Naive B cell (primary cell): ENCODE measurements around the gene SKIC2. TPM values are rescaled to one million over a fixed set of nuclear protein-coding genes. Genes with fewer than 3 reads are reported as not detected.
A peak's percentile ranks its signal among the peaks of the same experiment; 100 is the strongest.
"Not testable (repeated sequence)": the region's sequence is repeated elsewhere in the genome, so short reads cannot be mapped to it uniquely, and the experiment has no call there.

Experiments used
- ATAC-seq, 2 donors: fragments of 150-1000 bp; cut with Tn5 transposase; 2 replicates each; pipeline ENCODE4 v1.10.0; 2021; ENCODE audit warnings: low read depth in 2 of 2, mild to moderate bottlenecking in 2 of 2, moderate library complexity in 2 of 2
- DNase-seq: peaks from one replicate; pipeline ENCODE4 v3.0.0; 2022
- H3K27ac Mint-ChIP-seq, 6 donors: one replicate each; pipeline ENCODE4 v1.8.0; 2020 to 2022; ENCODE audit warnings: mild to moderate bottlenecking in 6 of 6, mixed read lengths in 6 of 6, moderate library complexity in 5 of 6, inconsistent platforms in 2 of 6
- H3K27me3 Mint-ChIP-seq, 3 donors: one replicate each; pipeline ENCODE4 v1.8.0; 2021 to 2022; ENCODE audit warnings: mixed read lengths in 3 of 3, mild to moderate bottlenecking in 1 of 3
- H3K36me3 Mint-ChIP-seq, 2 donors: one replicate each; pipeline ENCODE4 v1.8.0; 2020 to 2022; ENCODE audit warnings: mixed read lengths in 2 of 2, inconsistent platforms in 1 of 2, mild to moderate bottlenecking in 1 of 2
- H3K4me1 Mint-ChIP-seq, 3 donors: one replicate each; pipeline ENCODE4 v1.8.0; 2020 to 2022; ENCODE audit warnings: mixed read lengths in 3 of 3, inconsistent platforms in 1 of 3, mild to moderate bottlenecking in 1 of 3, moderate library complexity in 1 of 3
- H3K4me3 Mint-ChIP-seq, 8 donors: one replicate each; pipeline ENCODE4 v1.8.0; 2020 to 2022; ENCODE audit warnings: mild to moderate bottlenecking in 8 of 8, mixed read lengths in 8 of 8, moderate library complexity in 8 of 8, inconsistent platforms in 2 of 8
- H3K9me3 Mint-ChIP-seq, 7 donors: one replicate each; pipeline ENCODE4 v1.8.0; 2020 to 2022; ENCODE audit warnings: mixed read lengths in 7 of 7, mild to moderate bottlenecking in 5 of 7, inconsistent platforms in 2 of 7, moderate library complexity in 1 of 7
- polyA plus RNA-seq, 6 donors: library from polyadenylated mRNA; unstranded; fragments of 300-500 nt; fragmentation: Illumina TruSeq; gene quantifications; one replicate each; pipeline ENCODE4 v1.2.3, GENCODE V29; 2021; ENCODE audit warnings: low read depth in 6 of 6

The SKIC2 gene
- polyA plus RNA-seq, 6 donors from 2014 or later: 10.7 to 21.0 (median 18.1) TPM

GRCh38 chr6:31977816-31978431 is 18.9 kb downstream of the SKIC2 start:
- DNase-seq (no peak), ATAC-seq (no peak)
- Mint-ChIP-seq H3K4me1 (peaks cover 10 to 12% (median 12%) of the 10 kb centered on the region in 3 donors), H3K27ac (peak overlapping the region in 1 of 6 donors; percentile 26), H3K4me3 (peak overlapping the region in 1 of 8 donors; percentile 33), H3K36me3 (peaks cover 0 to 7% of the 10 kb centered on the region in 2 donors), H3K9me3 (no peaks in the 10 kb centered on the region), H3K27me3 (no peaks in the 10 kb centered on the region)

DNA sequence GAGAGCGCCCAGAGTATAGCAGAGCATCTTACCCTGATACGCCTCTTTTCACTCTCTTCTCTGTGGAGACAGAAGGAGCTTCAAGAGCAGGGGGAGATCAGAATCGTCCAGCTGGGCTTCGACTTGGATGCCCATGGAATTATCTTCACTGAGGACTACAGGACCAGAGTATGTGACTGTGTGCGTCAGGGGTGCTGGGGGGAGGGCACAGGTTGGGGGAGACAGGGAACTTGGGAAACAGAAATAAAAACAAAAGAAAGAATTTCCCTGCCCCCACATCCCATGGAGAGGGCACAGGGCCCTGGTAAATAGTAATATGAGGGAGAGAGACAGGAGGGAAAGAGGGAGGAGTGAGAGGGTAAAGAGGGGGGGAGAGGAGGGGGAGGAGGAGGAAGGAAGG is 19.9 kb downstream of the SKIC2 start:
- peaks cover 0 to 7% of the 10 kb centered on the region in 2 donors for H3K36me3 Mint-ChIP-seq
- ATAC-seq (no peak), DNase-seq (no peak)
- H3K4me3 Mint-ChIP-seq: no peak overlapping the region
- H3K27me3 Mint-ChIP-seq: no peaks in the 10 kb centered on the region
- no peaks in the 10 kb centered on the region for H3K9me3 Mint-ChIP-seq
- peak overlapping the region in 1 of 6 donors; percentile 92 for H3K27ac Mint-ChIP-seq
- peaks cover 4 to 7% (median 5%) of the 10 kb centered on the region in 3 donors for H3K4me1 Mint-ChIP-seq

DNA sequence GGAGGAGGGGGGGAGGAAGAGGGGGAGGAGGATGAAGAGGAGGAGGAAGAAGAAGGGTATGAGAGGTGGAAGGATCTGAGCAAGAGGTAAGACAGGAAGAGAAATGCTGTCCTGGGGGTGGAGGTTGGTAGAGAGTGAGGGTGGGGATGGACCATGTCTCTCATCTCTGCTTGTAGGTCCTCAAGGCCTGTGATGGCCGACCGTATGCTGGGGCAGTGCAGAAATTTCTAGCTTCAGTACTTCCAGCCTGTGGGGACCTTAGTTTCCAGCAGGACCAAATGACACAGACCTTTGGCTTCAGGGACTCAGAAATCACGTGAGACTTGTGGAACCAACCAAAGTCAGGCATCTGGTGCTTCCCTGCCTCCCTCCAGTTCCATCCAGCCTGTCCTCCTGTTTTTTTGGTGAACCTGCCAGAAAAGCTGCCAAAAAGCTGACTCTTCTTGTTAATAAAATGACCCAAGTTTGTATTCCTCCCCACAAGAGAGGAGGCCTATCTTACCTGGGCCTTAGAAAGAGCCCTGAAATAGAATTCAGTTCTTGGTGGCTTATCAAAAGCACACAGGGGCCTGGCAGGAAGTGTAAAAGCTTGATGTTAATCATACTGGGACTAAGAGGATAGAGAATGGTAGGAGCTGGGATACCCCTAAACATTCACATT is 20.4 kb downstream of the SKIC2 start:
- no peak overlapping the region for H3K27ac Mint-ChIP-seq
- H3K4me3 Mint-ChIP-seq: peak overlapping the region in 1 of 8 donors; percentile 3
- peaks cover 0 to 7% (median 4%) of the 10 kb centered on the region in 3 donors for H3K4me1 Mint-ChIP-seq
- DNase-seq (no peak), ATAC-seq (no peak)
- no peaks in the 10 kb centered on the region for H3K9me3 Mint-ChIP-seq
- no peaks in the 10 kb centered on the region for H3K27me3 Mint-ChIP-seq
- peaks cover 0 to 7% of the 10 kb centered on the region in 2 donors for H3K36me3 Mint-ChIP-seq

DNA sequence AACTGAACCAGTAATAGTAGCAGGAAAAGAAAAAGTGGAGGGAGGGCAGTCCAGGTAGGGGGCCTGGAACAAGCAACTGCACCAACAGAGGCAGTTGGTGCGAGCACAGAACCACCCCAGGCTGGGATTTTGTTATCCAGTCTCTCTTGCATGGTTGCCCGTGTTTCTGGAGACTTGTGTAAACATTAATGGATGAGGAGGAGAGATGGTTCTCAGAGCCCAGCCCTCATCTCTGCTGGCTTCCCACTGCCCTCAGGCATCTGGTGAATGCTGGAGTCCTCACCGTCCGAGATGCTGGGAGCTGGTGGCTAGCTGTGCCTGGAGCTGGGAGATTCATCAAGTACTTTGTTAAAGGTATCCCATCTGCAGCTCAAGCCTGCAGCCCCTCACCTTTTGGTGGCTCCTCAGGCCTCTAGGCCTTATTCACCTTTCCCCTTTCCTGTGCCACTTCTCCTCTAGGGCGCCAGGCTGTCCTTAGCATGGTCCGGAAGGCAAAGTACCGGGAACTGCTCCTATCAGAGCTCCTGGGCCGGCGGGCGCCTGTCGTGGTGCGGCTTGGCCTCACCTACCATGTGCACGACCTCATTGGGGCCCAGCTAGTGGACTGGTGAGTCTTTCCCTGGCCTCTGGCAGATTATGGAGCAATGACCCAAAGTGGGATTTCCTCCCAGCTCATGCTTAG is 21.4 kb downstream of the SKIC2 start:
- not testable (repeated sequence) for H3K36me3 Mint-ChIP-seq, H3K9me3 Mint-ChIP-seq, ATAC-seq, DNase-seq, H3K4me1 Mint-ChIP-seq, H3K4me3 Mint-ChIP-seq, H3K27ac Mint-ChIP-seq, H3K27me3 Mint-ChIP-seq

DNA sequence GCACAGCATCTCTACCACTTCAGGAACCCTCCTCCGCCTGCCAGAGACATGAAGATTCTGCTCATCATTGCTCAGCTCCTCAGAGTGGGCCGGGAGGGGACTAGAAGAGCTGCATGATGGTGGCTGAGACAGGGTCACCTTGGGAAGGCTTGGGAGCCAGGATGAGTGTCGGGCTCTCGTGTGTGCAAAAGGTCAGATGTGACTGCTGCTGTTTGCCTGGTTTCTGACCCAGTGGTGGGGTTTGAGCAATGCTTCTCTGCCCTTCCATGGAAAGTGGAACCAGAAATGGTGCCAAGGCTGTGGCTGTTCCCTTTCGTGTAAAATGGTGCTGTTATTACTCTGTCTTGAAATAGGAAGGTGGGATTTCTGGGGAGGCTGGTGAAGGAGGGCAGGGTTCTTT is 22.0 kb downstream of the SKIC2 start:
- not testable (repeated sequence) for H3K4me1 Mint-ChIP-seq, DNase-seq, H3K36me3 Mint-ChIP-seq, H3K27me3 Mint-ChIP-seq, H3K9me3 Mint-ChIP-seq, H3K4me3 Mint-ChIP-seq, H3K27ac Mint-ChIP-seq, ATAC-seq

DNA sequence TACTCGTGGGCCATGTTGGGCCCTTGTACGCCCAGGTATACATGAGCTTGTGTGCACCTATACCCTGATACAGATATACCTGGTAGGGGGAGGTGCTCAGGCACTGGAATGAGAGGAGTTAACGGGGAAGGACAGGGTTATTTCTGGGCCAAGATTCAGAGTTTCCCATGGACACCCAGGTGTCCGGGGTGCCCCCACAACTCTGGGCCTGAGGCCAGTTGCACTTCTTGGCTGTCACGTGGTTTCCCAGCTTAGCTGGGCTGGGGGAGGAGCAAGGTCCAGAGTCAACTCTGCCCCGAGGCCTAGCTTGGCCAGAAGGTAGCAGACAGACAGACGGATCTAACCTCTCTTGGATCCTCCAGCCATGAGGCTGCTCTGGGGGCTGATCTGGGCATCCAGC is 22.8 kb downstream of the SKIC2 start, which contains the start of gene C4A:
TSS of gene C4A (plus strand) at position 314 of the 400 bp plus-strand sequence. CDS start at position 365, 51 bp downstream.
- DNase-seq, H3K36me3 Mint-ChIP-seq, H3K4me3 Mint-ChIP-seq, ATAC-seq, H3K4me1 Mint-ChIP-seq, H3K9me3 Mint-ChIP-seq, H3K27me3 Mint-ChIP-seq, H3K27ac Mint-ChIP-seq: not testable (repeated sequence)

- H3K4me3 Mint-ChIP-seq, H3K36me3 Mint-ChIP-seq, ATAC-seq, DNase-seq, H3K27me3 Mint-ChIP-seq, H3K9me3 Mint-ChIP-seq, H3K4me1 Mint-ChIP-seq, H3K27ac Mint-ChIP-seq: not testable (repeated sequence)
Observed at GRCh38 chr6:31989363-31989762, 30.4 kb downstream of the SKIC2 start.

- ATAC-seq, H3K27me3 Mint-ChIP-seq, H3K9me3 Mint-ChIP-seq, H3K27ac Mint-ChIP-seq, H3K4me1 Mint-ChIP-seq, H3K36me3 Mint-ChIP-seq, H3K4me3 Mint-ChIP-seq, DNase-seq: not testable (repeated sequence)
Observed at GRCh38 chr6:31994421-31994820, 35.4 kb downstream of the SKIC2 start.

DNA sequence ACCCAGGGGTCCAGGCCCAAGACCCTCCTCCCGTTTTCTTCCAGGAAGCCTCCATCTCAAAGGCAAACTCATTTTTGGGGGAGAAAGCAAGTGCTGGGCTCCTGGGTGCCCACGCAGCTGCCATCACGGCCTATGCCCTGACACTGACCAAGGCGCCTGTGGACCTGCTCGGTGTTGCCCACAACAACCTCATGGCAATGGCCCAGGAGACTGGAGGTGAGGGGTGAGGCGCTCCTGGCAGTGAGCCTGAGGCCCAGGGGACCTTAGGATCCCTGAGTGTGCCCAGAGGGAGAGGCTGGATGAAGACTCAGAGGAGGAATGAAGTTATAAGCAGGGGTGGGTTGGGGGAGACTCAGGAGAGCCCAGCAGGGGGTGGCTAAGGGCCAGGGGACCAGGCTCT is 37.4 kb downstream of the SKIC2 start:
- DNase-seq, H3K4me3 Mint-ChIP-seq, H3K27me3 Mint-ChIP-seq, H3K9me3 Mint-ChIP-seq, ATAC-seq, H3K36me3 Mint-ChIP-seq, H3K4me1 Mint-ChIP-seq: not testable (repeated sequence)
- H3K27ac Mint-ChIP-seq: peak overlapping the region in 2 of 6 donors; percentile 29 to 63

DNA sequence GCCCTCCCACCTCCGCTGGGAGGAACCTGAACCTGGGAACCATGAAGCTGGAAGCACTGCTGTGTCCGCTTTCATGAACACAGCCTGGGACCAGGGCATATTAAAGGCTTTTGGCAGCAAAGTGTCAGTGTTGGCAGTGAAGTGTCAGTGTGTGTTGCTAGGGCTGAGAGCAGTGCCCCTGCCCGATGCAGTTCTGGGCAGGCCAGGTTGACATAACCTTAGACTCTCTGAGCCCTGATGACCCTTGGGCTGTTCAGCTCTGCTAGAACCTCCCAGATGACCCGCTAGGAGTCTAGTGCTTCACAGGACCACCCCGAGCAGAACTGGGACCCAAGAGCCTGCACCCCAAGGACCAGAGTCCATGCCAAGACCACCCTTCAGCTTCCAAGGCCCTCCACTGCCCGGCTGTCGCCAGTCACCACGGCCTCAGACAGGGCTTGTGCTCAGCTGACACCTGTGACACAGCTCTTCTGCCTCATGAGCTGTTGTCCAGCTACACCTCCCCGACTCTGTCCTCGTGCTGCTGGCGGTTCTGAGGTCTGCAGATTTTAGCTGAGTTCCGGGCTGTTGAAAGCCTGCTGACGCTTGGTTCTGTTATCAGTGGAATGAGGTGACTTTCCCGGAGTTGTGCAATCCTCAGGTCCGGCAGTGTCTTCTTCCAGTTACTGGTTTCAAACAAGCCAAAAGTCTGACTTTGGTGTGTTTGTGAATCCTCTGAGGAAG is 43.7 kb downstream of the SKIC2 start:
- not testable (repeated sequence) for H3K27ac Mint-ChIP-seq, H3K36me3 Mint-ChIP-seq, H3K9me3 Mint-ChIP-seq, H3K4me3 Mint-ChIP-seq, H3K4me1 Mint-ChIP-seq, ATAC-seq, H3K27me3 Mint-ChIP-seq, DNase-seq

DNA sequence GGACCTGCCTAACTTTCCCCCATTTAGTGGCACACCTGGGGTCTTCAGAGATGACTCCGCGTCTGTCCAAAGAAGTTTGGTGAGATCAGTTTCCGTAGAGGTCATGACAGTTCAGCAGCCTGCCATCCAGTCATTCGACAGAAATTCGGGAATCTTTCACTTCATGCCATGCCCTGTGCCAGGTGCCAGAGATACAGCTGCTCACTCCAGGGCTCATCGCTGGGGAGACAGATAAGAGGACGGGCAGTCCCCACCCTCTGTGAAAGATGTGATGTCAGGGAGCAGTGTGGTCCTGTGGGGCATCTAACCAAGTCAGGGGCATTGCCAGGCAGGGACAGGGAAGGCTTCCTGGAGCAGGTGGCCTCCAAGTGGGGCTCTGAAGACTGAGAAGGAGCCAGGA is 44.3 kb downstream of the SKIC2 start:
- H3K27me3 Mint-ChIP-seq, H3K36me3 Mint-ChIP-seq, H3K4me1 Mint-ChIP-seq, H3K9me3 Mint-ChIP-seq, H3K4me3 Mint-ChIP-seq, ATAC-seq, DNase-seq, H3K27ac Mint-ChIP-seq: not testable (repeated sequence)

DNA sequence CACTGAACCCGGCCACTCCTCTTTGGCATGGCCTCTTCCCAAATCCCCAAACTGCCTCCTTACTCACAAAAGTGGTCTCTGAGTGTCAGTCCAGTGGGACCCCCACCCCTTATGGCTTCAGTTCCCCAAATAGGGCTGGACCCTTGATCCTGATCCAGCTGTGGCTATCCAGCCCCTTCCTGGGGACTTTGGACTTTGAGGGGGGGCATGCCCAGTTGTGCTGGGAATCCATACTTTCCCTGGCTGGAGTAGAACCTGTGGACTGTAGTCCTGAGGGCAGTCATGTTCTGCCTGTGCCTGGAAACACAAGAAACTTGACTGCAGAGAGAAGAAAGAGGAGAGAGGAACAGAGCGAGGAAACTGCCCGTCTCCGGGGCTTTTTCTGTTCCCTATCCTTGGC is 45.4 kb downstream of the SKIC2 start:
- not testable (repeated sequence) for DNase-seq, H3K27ac Mint-ChIP-seq, ATAC-seq, H3K9me3 Mint-ChIP-seq, H3K27me3 Mint-ChIP-seq, H3K36me3 Mint-ChIP-seq, H3K4me3 Mint-ChIP-seq, H3K4me1 Mint-ChIP-seq

- not testable (repeated sequence) for H3K9me3 Mint-ChIP-seq, H3K4me3 Mint-ChIP-seq, H3K36me3 Mint-ChIP-seq, H3K27me3 Mint-ChIP-seq, H3K4me1 Mint-ChIP-seq, DNase-seq, H3K27ac Mint-ChIP-seq
- ATAC-seq: peak; percentile 83 to 93
Observed at GRCh38 chr6:32004864-32005537, 46.0 kb downstream of the SKIC2 start.
